Measurements from ENCODE around the gene MED27.

DNA sequence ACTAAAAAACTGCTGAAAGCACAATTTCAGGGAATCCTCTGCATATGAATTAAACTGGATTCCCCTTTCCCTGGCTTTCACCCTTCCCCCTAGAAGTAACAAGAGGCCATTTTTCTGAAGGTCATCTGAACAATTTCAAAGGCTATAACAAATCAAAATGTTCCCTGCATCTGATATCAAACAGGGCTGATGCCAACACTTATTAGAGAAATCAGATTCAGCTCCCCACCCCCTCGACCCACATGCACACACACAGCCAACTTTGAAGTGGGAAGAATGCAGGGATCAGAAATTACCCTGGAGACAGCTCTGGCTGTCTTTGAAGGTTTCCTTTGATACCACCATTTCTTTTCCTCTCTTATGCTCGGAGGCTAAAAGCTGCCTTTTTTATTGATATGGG, 190.7 kb downstream of the MED27 start:
- TF ChIP-seq, protein P1, sequence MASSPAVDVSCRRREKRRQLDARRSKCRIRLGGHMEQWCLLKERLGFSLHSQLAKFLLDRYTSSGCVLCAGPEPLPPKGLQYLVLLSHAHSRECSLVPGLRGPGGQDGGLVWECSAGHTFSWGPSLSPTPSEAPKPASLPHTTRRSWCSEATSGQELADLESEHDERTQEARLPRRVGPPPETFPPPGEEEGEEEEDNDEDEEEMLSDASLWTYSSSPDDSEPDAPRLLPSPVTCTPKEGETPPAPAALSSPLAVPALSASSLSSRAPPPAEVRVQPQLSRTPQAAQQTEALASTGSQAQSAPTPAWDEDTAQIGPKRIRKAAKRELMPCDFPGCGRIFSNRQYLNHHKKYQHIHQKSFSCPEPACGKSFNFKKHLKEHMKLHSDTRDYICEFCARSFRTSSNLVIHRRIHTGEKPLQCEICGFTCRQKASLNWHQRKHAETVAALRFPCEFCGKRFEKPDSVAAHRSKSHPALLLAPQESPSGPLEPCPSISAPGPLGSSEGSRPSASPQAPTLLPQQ (tag by site-specific recombination; IDR thresholded peaks at IDR 0.05): no peak
- TF ChIP-seq, protein P2, sequence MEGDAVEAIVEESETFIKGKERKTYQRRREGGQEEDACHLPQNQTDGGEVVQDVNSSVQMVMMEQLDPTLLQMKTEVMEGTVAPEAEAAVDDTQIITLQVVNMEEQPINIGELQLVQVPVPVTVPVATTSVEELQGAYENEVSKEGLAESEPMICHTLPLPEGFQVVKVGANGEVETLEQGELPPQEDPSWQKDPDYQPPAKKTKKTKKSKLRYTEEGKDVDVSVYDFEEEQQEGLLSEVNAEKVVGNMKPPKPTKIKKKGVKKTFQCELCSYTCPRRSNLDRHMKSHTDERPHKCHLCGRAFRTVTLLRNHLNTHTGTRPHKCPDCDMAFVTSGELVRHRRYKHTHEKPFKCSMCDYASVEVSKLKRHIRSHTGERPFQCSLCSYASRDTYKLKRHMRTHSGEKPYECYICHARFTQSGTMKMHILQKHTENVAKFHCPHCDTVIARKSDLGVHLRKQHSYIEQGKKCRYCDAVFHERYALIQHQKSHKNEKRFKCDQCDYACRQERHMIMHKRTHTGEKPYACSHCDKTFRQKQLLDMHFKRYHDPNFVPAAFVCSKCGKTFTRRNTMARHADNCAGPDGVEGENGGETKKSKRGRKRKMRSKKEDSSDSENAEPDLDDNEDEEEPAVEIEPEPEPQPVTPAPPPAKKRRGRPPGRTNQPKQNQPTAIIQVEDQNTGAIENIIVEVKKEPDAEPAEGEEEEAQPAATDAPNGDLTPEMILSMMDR (tag by site-specific recombination; IDR thresholded peaks at IDR 0.05): no peak

Measured in HEK293 (cell line).